Retinal pigment epithelial cell (primary cell): ENCODE data around the gene ALX1.

Experiments
- DNase-seq: peaks from one replicate; pipeline ENCODE4 v3.0.0-alpha.2; 2010; ENCODE audit warnings: low read depth
- H3K4me3 ChIP-seq: 2 replicates; pipeline ENCODE4 v1.5.1; 2011; ENCODE audit warnings: mild to moderate bottlenecking, low read length, control low read depth, moderate library complexity
- CTCF ChIP-seq: conservative IDR thresholded peaks from 2 replicates; pipeline ENCODE4 v1.5.1; 2011; ENCODE audit warnings: low read depth, low read length, control low read depth, inconsistent platforms

The ALX1 gene

GRCh38 chr12:85278598-85279448 lies 1.2 kb upstream of the ALX1 start:
- peak overlapping the region; percentile 62 for H3K4me3 ChIP-seq
- DNase-seq = no peak
- no peak for TF ChIP-seq CTCF

- no peak for DNase-seq
- H3K4me3 ChIP-seq = peak overlapping the region; percentile 62
Measured at GRCh38 chr12:85279449-85280164, 413 bp upstream of the ALX1 start.

GRCh38 chr12:85280984-85281630 lies 1.1 kb downstream of the ALX1 start:
- no peak for TF ChIP-seq CTCF
- peak overlapping the region; percentile 62 for H3K4me3 ChIP-seq
- no peak for DNase-seq

More at GRCh38 chr12:85279449-85280164, 413 bp upstream of the ALX1 start:
- no peak for TF ChIP-seq CTCF

GRCh38 chr12:85281636-85282312 lies 1.8 kb downstream of the ALX1 start:
- H3K4me3 ChIP-seq = no peak overlapping the region
- TF ChIP-seq CTCF = no peak
- DNase-seq = no peak

- TF ChIP-seq CTCF = no peak
- no peak for DNase-seq
Measured at GRCh38 chr12:85283560-85283959, 3.5 kb downstream of the ALX1 start.

GRCh38 chr12:85296362-85296761 lies 16.3 kb downstream of the ALX1 start:
- DNase-seq = no peak
- no peak overlapping the region for H3K4me3 ChIP-seq
- no peak for TF ChIP-seq CTCF

More at GRCh38 chr12:85283560-85283959, 3.5 kb downstream of the ALX1 start:
- H3K4me3 ChIP-seq = no peak overlapping the region
